SH-SY5Y (cell line): ENCODE measurements around the gene TSPAN11.

Source experiments
- GATA2 ChIP-seq: IDR thresholded peaks from 2 replicates; pipeline ENCODE4 v1.6.1; 2011; ENCODE audit warnings: mild to moderate bottlenecking, low read depth, low read length
- GATA3 ChIP-seq: IDR thresholded peaks from 2 replicates; pipeline ENCODE4 v1.6.1; 2011; ENCODE audit warnings: low read depth, mild to moderate bottlenecking, low read length, moderate library complexity

GRCh38 chr12:30994274-30994673 is 67.7 kb downstream of the TSPAN11 start:
- TF ChIP-seq GATA3 (no peak), GATA2 (no peak)
